ENCODE data around the gene NTN5.

- no peak for TF ChIP-seq POLR2AphosphoS5 (IDR thresholded peaks at IDR 0.05)
- no peak for TF ChIP-seq POLR2A (IDR thresholded peaks at IDR 0.05)
Measured at GRCh38 chr19:48661711-48662090, 11.1 kb downstream of the NTN5 start.
